Uterus (tissue), 4 donors: ENCODE data around the gene TJP2. TPM values are rescaled to one million over a fixed set of nuclear protein-coding genes. Genes with fewer than 3 reads are reported as not detected.

Experiments used
- DNase-seq, 2 donors: peaks; one replicate each; pipeline ENCODE4 v3.0.0-alpha.2; 2019 to 2020
- H3K27ac ChIP-seq, 2 donors: fragments of 200-600 bp; sonication (generic); 1 replicate in 1 of 2; 2 replicates in 1 of 2; pipeline ENCODE4 v1.5.1; 2016 to 2018
- H3K27me3 ChIP-seq, 2 donors: fragments of 200-600 bp; sonication (generic); one replicate each; pipeline ENCODE4 v1.5.1; 2018 to 2019; ENCODE audit warnings: control low read depth in 1 of 2
- H3K36me3 ChIP-seq, 2 donors: fragments of 200-600 bp; sonication (generic); one replicate each; pipeline ENCODE4 v1.5.1; 2019; ENCODE audit warnings: control low read depth in 1 of 2
- H3K4me1 ChIP-seq, 2 donors: fragments of 200-600 bp; sonication (generic); one replicate each; pipeline ENCODE4 v1.5.1; 2018 to 2019; ENCODE audit warnings: control low read depth in 1 of 2
- H3K4me3 ChIP-seq, 2 donors: fragments of 200-600 bp; sonication (generic); 1 replicate in 1 of 2; 2 replicates in 1 of 2; pipeline ENCODE4 v1.5.1; 2018 to 2019; ENCODE audit warnings: mild to moderate bottlenecking in 1 of 2
- H3K9me3 ChIP-seq, 2 donors: fragments of 200-600 bp; sonication (generic); one replicate each; pipeline ENCODE4 v1.5.1; 2019; ENCODE audit warnings: control low read depth in 1 of 2
- CTCF ChIP-seq, 4 experiments: fragments of 200-600 bp in 2 of 4; fragments of 450-650 bp in 2 of 4; sonication (generic) in 2 of 4; IDR thresholded peaks; one replicate each; pipeline ENCODE4 v1.5.1; 2016 to 2019; ENCODE audit warnings: antibody characterized with exemption in 4 of 4, mild to moderate bottlenecking in 2 of 4, moderate library complexity in 1 of 4
- POLR2A ChIP-seq, 2 donors: fragments of 450-650 bp; IDR thresholded peaks; one replicate each; pipeline ENCODE4 v1.6.1; 2016; ENCODE audit warnings: antibody characterized with exemption in 2 of 2, mild to moderate bottlenecking in 1 of 2, moderate library complexity in 1 of 2
- intact Hi-C: fragments of 100-400 bp; cut with DNase I; formaldehyde crosslinking; loops from one replicate; pipeline ENCODE4 v1.15.1; 2023; ENCODE audit warnings: low total_unique reads
- total RNA-seq, 4 donors: library from RNA; depleted of rRNA in 3 of 4; stranded (reverse); fragments of >200 nt in 3 of 4; gene quantifications; one replicate each; pipeline versions ENCODE4 v1.1.0 to v1.2.4, GENCODE V29; 2014 to 2023
- donor health status: DM: yes; HTN: yes; CAD: no.

Gene TJP2
- total RNA-seq, 4 donors from 2014 or later: 38.6 to 110 (median 44.7) TPM

GRCh38 chr9:69180200-69180599 is 6.1 kb downstream of the TJP2 start:
- H3K4me3 ChIP-seq: no peak overlapping the region
- no peaks in the 10 kb centered on the region for H3K27me3 ChIP-seq
- H3K4me1 ChIP-seq: no peaks in the 10 kb centered on the region
- no peaks in the 10 kb centered on the region for H3K36me3 ChIP-seq
- intact Hi-C loops: no loop called here
- TF ChIP-seq CTCF (IDR thresholded peaks at IDR 0.05): no peak
- no peak for TF ChIP-seq POLR2A (IDR thresholded peaks at IDR 0.05)
- H3K27ac ChIP-seq: peak overlapping the region; percentile 50
- DNase-seq: no peak
- no peaks in the 10 kb centered on the region for H3K9me3 ChIP-seq

GRCh38 chr9:69180670-69181069 is 6.6 kb downstream of the TJP2 start:
- Histone ChIP-seq H3K36me3 (no peaks in the 10 kb centered on the region), H3K4me1 (no peaks in the 10 kb centered on the region), H3K27ac (peak overlapping the region; percentile 50), H3K27me3 (no peaks in the 10 kb centered on the region), H3K9me3 (no peaks in the 10 kb centered on the region), H3K4me3 (no peak overlapping the region)
- peak in 1 of 2 donors; percentile 63 for DNase-seq
- intact Hi-C loops: no loop called here
- TF ChIP-seq CTCF (IDR thresholded peaks at IDR 0.05): no peak
- TF ChIP-seq POLR2A (IDR thresholded peaks at IDR 0.05): no peak

- Histone ChIP-seq H3K9me3 (no peaks in the 10 kb centered on the region), H3K27ac (peak overlapping the region; percentile 50)
- intact Hi-C loops: no loop called here
These were observed 7.9 kb downstream of the TJP2 start for GRCh38 chr9:69181908-69182353.

GRCh38 chr9:69184266-69184665 is 10.2 kb downstream of the TJP2 start:
- Histone ChIP-seq H3K27ac (peak overlapping the region; percentile 18 to 35), H3K4me1 (peaks cover 0 to 6% of the 10 kb centered on the region in 2 donors), H3K9me3 (no peaks in the 10 kb centered on the region), H3K36me3 (no peaks in the 10 kb centered on the region), H3K27me3 (no peaks in the 10 kb centered on the region), H3K4me3 (no peak overlapping the region)
- no peak for TF ChIP-seq CTCF (IDR thresholded peaks at IDR 0.05)
- TF ChIP-seq POLR2A (IDR thresholded peaks at IDR 0.05): no peak
- intact Hi-C loops: no loop called here
- no peak for DNase-seq

More at GRCh38 chr9:69181908-69182353, 7.9 kb downstream of the TJP2 start:
- DNase-seq: no peak
- Histone ChIP-seq H3K4me1 (peaks cover 0 to 6% of the 10 kb centered on the region in 2 donors), H3K27me3 (no peaks in the 10 kb centered on the region), H3K36me3 (no peaks in the 10 kb centered on the region), H3K4me3 (no peak overlapping the region)
- no peak for TF ChIP-seq POLR2A (IDR thresholded peaks at IDR 0.05)
- no peak for TF ChIP-seq CTCF (IDR thresholded peaks at IDR 0.05)

GRCh38 chr9:69186841-69187611 is 12.9 kb downstream of the TJP2 start:
- intact Hi-C loops: no loop called here
- peaks cover 0 to 6% of the 10 kb centered on the region in 2 donors for H3K4me1 ChIP-seq
- H3K9me3 ChIP-seq: no peaks in the 10 kb centered on the region
- H3K27ac ChIP-seq: peak overlapping the region; percentile 64 to 79
- no peak for TF ChIP-seq CTCF (IDR thresholded peaks at IDR 0.05)
- TF ChIP-seq POLR2A (IDR thresholded peaks at IDR 0.05): peak in 1 of 2 donors; percentile 20
- no peak overlapping the region for H3K4me3 ChIP-seq
- no peaks in the 10 kb centered on the region for H3K27me3 ChIP-seq
- no peaks in the 10 kb centered on the region for H3K36me3 ChIP-seq
- DNase-seq: no peak
